Measurements from ENCODE around the gene HSD11B1L. TPM values are rescaled to one million over a fixed set of nuclear protein-coding genes. Genes with fewer than 3 reads are reported as not detected.
"Not testable (repeated sequence)": the region's sequence is repeated elsewhere in the genome, so short reads cannot be mapped to it uniquely, and the experiment has no call there.

HSD11B1L gene
- total RNA-seq, 2 donors from 2014 or later: 1.8 to 3.6 TPM

DNA sequence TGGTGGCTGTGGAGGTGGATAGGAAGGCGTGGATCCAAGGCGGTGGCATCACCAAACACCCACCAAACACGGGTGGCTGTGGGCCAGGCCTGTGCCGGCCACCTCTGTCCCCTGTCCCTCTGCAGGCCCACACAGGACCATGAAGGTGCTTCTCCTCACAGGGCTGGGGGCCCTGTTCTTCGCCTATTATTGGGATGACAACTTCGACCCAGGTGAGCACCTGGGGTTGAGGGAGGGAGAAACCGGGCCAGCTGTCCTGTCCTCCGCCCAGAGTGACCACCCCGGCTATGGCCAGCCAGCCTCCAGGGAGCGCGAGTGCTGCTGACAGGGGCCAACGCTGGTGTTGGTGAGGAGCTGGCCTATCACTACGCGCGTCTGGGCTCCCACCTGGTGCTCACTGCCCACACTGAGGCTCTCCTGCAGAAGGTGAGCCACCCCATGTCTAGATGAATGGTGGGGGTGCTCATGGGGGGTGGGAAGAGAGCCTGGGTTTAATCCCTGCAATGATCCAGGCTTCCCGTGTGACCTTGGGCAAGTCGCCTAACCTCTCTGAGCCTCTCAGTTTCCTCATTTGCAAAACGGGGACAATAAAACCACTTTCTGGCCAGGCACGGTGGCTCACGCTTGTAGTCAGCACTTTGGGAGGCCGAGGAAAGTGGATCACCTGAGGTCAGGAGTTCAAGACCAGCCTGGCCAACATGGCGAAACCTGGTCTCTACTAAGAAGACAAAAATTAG, 4.0 kb downstream of the HSD11B1L start:
- H3K4me1 Mint-ChIP-seq (ENCODE audit: low read depth in 2 of 2): peaks cover 21 to 30% of the 10 kb centered on the region in 2 donors
- H3K4me3 Mint-ChIP-seq: no peak overlapping the region
- ATAC-seq: no peak
- no peaks in the 10 kb centered on the region for H3K27me3 Mint-ChIP-seq
- no peaks in the 10 kb centered on the region for H3K36me3 Mint-ChIP-seq
- H3K27ac Mint-ChIP-seq: no peak overlapping the region
- no peaks in the 10 kb centered on the region for H3K9me3 Mint-ChIP-seq
- no peak for DNase-seq (ENCODE audit: low spot score)

DNA sequence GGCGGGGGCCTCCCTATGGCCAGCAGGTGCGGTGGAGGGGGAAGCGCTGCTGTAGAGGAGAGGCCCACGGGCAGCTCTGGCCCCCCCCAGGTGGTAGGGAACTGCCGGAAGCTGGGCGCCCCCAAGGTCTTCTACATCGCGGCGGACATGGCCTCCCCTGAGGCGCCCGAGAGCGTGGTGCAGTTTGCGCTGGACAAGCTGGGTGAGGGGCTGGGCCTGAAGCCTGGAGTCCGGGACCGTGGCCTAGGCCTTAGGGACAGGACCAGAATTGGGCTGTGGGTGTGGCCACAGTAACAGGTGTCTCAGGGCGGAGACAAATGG, 5.5 kb downstream of the HSD11B1L start:
- Mint-ChIP-seq H3K4me1 (ENCODE audit: low read depth in 2 of 2) (peaks cover 25 to 34% of the 10 kb centered on the region in 2 donors), H3K9me3 (no peaks in the 10 kb centered on the region), H3K27me3 (no peaks in the 10 kb centered on the region), H3K27ac (peak overlapping the region; percentile 12 to 75), H3K4me3 (peak overlapping the region; percentile 76), H3K36me3 (peaks cover 7% of the 10 kb centered on the region)
- DNase-seq (ENCODE audit: low spot score): no peak
- ATAC-seq: no peak

DNA sequence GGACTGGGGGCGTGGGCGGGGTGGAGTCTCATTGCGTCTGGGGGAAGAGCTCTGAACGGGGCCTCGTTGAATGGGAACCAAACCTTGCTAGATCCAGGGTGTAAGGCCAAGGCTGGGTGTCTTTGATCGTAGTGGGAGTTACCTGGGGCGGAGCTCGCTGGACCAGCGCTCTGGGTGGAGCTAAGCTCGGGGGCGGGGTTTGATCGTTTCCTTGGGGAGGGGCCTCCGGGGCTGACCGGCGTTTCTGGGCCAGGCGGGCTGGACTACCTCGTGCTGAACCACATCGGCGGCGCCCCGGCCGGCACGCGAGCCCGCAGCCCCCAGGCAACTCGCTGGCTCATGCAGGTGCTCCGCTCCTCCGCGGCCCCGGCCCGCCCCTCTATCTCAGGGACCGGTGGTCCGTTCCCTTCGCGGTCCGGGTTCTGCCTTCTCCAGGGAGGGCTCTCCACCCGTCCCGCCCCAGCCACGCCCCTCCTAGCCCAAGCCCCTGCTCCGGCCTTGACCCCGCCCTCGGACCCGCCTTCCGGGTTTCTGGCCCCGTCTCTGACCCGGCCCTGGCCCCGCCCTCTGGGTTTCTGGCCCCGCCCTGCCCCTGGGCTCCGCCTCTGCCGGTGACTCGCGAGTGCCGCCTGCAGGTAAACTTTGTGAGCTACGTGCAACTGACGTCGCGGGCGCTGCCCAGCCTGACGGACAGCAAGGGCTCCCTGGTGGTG, 6.0 kb downstream of the HSD11B1L start:
- Mint-ChIP-seq H3K4me1 (ENCODE audit: low read depth in 2 of 2) (peaks cover 20 to 29% of the 10 kb centered on the region in 2 donors), H3K36me3 (peaks cover 7% of the 10 kb centered on the region), H3K27me3 (no peaks in the 10 kb centered on the region), H3K27ac (peak overlapping the region; percentile 12 to 75), H3K4me3 (peak overlapping the region; percentile 76), H3K9me3 (no peaks in the 10 kb centered on the region)
- ATAC-seq (peak; percentile 88 to 92), DNase-seq (ENCODE audit: low spot score) (peak; percentile 99)

DNA sequence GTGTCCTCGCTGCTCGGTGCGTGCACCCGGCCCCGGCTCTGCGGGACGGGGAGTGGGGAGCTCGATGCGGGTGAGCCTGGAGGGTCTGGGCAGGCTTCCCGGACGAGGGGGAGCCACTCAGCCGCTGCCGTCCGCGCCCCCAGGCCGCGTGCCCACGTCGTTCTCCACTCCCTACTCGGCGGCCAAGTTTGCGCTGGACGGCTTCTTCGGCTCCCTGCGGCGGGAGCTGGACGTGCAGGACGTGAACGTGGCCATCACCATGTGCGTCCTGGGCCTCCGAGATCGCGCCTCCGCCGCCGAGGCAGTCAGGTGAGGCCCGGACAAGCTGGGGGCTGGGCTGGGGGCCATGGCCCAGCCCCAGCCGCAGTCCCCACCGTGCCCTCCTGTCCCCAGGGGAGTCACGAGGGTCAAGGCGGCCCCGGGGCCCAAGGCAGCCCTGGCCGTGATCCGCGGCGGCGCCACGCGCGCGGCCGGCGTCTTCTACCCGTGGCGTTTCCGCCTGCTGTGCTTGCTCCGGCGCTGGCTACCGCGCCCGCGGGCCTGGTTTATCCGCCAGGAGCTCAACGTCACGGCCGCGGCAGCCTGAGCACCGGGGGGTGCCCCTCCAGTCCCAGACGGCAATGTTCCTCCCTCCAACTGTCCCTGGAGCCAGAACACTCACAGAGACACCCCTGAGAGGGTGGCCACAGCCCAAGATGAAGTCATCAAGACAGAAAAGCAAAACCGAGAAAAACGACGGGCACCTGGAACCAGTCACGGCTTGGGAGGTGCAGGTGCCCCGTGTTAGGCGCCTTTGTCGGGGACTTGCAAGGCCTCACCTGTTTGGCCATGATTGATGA, 6.8 kb downstream of the HSD11B1L start:
- DNase-seq (ENCODE audit: low spot score) (no peak), ATAC-seq (no peak)
- H3K9me3 Mint-ChIP-seq: no peaks in the 10 kb centered on the region
- H3K4me3 Mint-ChIP-seq: peak overlapping the region; percentile 76
- H3K27ac Mint-ChIP-seq: peak overlapping the region in 1 of 2 donors; percentile 75
- peaks cover 7% of the 10 kb centered on the region for H3K36me3 Mint-ChIP-seq
- peaks cover 19 to 32% of the 10 kb centered on the region in 2 donors for H3K4me1 Mint-ChIP-seq (ENCODE audit: low read depth in 2 of 2)
- H3K27me3 Mint-ChIP-seq: no peaks in the 10 kb centered on the region

DNA sequence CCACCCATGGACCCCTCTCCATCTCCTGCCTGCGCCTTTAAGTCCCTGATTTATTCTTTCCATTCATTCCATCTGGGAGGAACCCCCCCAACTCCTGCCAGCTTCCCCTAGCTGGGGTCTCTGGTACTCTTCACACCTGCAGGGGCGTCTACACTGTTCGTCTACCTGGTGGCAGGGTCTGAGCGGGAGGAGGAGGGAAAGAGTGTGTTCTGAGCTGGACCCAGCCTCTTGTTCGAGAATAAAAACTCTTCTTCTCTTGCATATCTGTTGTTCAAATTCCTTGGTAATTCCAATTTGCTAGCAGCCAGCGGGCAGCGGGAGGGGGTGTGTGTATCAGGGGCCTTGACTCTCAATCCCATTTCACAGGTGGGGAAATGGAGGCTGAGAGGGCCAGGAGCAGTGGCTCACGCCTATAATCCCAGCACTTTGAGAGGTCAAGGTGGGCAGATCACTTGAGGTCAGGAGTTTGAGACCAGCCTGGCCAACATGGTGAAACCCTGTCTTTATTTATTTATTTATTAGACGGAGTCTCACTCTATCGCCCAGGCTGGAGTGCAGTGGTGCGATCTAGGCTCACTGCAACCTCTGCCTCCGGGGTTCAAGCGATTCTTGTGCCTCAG, 7.5 kb downstream of the HSD11B1L start:
- DNase-seq (ENCODE audit: low spot score); H3K27ac Mint-ChIP-seq; H3K36me3 Mint-ChIP-seq; H3K9me3 Mint-ChIP-seq; H3K27me3 Mint-ChIP-seq; ATAC-seq: not testable (repeated sequence)
- peaks cover 19 to 37% of the 10 kb centered on the region in 2 donors for H3K4me1 Mint-ChIP-seq (ENCODE audit: low read depth in 2 of 2)
- peak overlapping the region; percentile 58 for H3K4me3 Mint-ChIP-seq

DNA sequence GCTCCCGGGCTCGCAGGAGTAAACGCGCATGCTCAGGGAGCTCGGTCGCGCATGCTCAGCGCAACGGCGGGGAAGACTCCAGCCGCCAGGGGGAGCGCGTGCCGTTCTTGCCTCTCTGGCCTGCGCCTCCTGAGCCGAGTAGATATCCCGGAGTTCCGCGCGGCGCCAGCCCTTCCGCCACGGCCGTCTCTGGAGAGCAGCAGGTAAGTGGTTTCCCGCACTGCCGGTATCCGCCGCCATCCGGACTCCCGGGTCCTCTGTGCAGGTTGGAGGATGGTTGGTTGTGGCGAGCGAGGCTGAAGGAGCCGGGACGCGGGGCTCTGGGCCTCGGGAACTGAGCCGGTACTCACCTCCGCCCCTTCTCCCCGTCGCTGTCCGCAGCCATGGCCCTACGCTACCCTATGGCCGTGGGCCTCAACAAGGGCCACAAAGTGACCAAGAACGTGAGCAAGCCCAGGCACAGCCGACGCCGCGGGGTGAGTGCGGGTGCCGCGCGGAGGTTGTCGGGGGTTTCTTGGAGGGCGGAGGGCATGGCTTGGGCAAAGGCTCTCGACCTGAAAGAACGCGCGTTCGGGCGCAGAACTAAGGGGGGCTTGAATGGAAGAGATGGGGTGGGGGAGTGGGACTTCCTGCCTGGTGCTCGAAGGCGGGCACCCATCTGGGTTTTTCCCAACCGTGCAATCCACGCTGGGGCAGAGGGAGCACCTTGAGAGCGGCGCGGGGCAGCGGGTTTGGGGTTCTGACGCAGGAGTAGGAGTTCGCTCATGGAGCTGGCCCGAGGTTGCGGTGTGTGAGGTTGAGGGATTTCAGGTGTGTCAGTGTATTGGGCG, 9.5 kb downstream of the HSD11B1L start, which contains the start of gene RPL36:
TSS of gene RPL36 (plus strand) at position 171 of the 830 bp plus-strand sequence. CDS start at position 384, 213 bp downstream.
- ATAC-seq (peak; percentile 73 to 75), DNase-seq (ENCODE audit: low spot score) (peak; percentile 97)
- Mint-ChIP-seq H3K4me3 (peak within 1 kb of the TSS; percentile 98), H3K36me3 (peaks cover 7% of the 10 kb centered on the region), H3K27me3 (no peaks in the 10 kb centered on the region), H3K4me1 (ENCODE audit: low read depth in 2 of 2) (peaks cover 19 to 36% of the 10 kb centered on the region in 2 donors), H3K27ac (peak within 1 kb of the TSS; percentile 96 to 97), H3K9me3 (no peaks in the 10 kb centered on the region)

DNA sequence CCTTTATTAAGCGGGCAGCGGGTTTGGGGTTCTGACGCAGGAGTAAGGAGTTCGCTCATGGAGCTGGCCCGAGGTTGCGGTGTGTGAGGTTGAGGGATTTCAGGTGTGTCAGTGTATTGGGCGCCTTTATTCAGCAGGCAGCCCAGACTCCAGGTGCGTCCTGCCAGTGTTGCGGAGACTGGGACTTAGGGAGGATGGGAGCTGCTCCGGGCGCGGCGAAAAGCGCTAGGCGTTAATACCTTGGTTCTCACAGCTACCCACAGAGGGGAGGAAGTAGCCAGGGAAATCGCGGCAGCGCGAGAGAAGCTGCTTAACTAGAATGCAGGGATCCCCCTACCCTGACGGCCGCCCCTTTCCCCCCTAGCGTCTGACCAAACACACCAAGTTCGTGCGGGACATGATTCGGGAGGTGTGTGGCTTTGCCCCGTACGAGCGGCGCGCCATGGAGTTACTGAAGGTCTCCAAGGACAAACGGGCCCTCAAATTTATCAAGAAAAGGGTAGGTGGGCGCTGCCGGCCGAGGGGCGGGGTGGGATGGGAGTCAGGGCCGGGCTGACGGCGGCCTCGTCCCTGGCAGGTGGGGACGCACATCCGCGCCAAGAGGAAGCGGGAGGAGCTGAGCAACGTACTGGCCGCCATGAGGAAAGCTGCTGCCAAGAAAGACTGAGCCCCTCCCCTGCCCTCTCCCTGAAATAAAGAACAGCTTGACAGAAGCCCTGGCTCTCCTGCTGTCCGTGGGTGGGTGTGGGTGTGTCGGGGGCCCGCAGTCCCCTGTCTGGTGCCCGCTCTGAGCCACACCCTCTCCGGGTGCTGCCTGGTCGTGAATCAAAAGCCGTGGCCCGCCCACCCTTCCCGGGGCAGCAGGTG, 10.4 kb downstream of the HSD11B1L start:
- DNase-seq (ENCODE audit: low spot score) (no peak), ATAC-seq (no peak)
- H3K27me3 Mint-ChIP-seq: no peaks in the 10 kb centered on the region
- peak overlapping the region; percentile 98 for H3K4me3 Mint-ChIP-seq
- peak overlapping the region; percentile 96 to 97 for H3K27ac Mint-ChIP-seq
- H3K9me3 Mint-ChIP-seq: no peaks in the 10 kb centered on the region
- H3K4me1 Mint-ChIP-seq (ENCODE audit: low read depth in 2 of 2): peaks cover 14 to 36% of the 10 kb centered on the region in 2 donors
- H3K36me3 Mint-ChIP-seq: peaks cover 7% of the 10 kb centered on the region

DNA sequence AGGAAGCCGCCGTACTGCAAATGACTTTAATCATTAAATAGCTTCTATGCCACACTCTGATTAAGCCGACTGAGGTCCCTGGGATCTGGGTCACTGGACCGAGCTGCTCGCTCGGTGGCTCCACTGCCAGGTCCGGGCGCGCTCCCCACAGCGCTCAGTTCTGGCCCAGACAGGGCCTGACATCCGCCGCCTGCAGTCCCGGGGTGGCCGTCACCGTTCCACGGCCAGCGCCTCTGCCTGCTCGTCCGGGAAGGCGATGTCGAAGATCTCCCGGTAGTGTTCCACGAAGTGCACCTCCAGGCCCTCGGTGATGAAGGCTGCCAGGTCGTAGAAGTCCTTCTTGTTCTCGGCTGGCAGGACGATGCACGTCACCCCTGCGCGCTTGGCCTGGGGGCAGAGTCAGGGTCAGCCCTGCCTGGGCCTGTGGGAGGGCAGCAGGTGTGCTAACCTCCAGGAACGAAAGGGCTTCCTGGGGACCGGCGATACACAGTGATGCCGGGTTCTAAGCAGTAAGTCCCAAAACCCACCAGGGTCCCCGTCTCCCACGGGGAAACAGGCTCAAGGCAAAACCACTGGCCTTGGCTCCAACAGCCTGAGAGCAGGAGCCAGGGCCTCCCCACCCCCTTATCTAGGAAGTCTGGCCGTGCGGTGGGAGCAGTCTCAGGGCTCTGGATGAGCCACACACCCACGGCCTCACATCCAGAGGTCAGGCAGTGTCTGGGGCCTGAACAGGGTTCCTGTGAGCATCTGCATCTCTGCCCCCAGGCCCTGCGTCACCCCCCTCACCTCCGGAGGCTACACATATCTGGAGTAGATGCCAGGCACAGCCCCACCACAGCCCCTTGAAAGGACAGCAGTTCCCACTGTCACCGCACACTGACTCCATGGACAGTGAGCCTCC, 11.2 kb downstream of the HSD11B1L start:
- H3K27ac Mint-ChIP-seq: peak overlapping the region in 1 of 2 donors; percentile 44
- peaks cover 7% of the 10 kb centered on the region for H3K36me3 Mint-ChIP-seq
- no peak for DNase-seq (ENCODE audit: low spot score)
- peaks cover 14 to 34% of the 10 kb centered on the region in 2 donors for H3K4me1 Mint-ChIP-seq (ENCODE audit: low read depth in 2 of 2)
- no peaks in the 10 kb centered on the region for H3K9me3 Mint-ChIP-seq
- no peak for ATAC-seq
- no peaks in the 10 kb centered on the region for H3K27me3 Mint-ChIP-seq
- H3K4me3 Mint-ChIP-seq: peak overlapping the region; percentile 58

DNA sequence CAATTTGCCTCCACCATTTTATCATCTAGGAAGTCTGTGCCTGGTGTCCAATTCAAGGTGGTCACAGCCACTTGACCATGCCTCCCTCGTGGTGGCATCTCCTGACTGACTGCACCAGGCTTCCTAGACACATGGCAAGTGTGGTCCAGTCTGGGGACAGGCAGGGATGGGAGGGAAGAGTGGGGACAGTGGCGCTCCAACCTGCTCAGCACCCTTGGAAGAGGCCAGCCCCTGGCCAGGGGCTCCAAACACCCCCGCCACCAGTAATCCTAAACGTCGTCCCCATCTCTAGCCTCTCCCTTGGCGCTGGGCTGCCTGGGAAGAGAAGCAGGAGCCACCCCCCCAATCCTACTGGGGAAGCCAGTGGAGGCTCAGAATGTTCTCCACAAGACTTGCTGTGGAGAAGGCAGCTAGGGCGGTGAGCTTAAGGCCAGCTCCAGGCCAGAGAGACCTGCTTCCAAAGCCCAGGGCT, 11.9 kb downstream of the HSD11B1L start:
- Mint-ChIP-seq H3K4me3 (peak overlapping the region; percentile 58), H3K27ac (peak overlapping the region in 1 of 2 donors; percentile 44), H3K36me3 (peaks cover 7% of the 10 kb centered on the region), H3K27me3 (no peaks in the 10 kb centered on the region), H3K9me3 (no peaks in the 10 kb centered on the region), H3K4me1 (ENCODE audit: low read depth in 2 of 2) (peaks cover 14 to 36% of the 10 kb centered on the region in 2 donors)
- ATAC-seq (no peak), DNase-seq (ENCODE audit: low spot score) (no peak)

DNA sequence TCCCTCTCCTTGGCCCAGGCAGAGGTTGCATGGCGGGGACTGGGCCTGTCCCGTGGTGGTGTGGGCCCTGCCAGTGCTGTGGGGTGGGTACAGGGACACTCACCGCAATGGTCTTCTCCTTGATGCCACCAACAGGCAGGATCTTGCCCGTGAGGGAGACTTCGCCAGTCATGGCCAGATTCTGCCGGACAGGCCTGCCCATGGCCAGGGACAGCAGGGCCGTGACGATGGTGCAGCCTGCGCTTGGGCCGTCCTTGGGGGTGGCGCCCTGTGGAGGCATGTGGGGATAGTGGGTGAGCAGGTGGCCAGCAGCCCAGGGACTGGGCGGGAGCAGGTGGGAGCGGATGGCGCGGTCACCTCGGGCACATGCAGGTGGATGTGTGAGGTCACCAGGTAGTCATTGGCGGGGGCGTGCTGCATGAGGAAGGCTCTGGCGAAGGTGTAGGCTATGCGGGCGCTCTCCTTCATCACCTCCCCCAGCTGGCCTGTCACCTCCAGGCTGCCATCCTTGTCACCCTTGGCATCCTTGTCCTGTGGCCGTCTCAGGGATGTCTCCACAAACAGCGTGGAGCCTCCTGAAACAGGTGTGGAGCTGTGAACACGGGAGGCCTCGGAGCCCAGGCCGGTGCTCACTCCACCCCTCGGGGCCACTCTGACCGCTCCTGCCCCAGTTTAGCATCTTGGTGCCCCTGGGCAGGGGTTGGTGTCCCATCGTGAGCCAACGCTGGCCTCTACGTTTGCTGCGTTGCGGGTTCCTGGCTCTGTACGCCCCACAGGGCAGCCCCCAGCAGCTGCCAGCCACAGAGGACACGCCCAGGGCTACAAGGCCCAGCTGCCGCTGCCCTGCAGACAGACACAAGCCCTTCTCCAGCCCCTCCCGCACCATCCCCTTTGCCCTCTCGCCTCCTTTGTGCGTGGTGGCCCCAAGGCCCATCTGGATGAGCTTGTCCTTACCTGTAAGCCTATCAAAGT, 12.7 kb downstream of the HSD11B1L start:
- DNase-seq (ENCODE audit: low spot score) (no peak), ATAC-seq (no peak)
- Mint-ChIP-seq H3K27me3 (no peaks in the 10 kb centered on the region), H3K4me1 (ENCODE audit: low read depth in 2 of 2) (peaks cover 14 to 31% of the 10 kb centered on the region in 2 donors), H3K36me3 (peaks cover 7% of the 10 kb centered on the region), H3K9me3 (no peaks in the 10 kb centered on the region), H3K4me3 (peak overlapping the region; percentile 39), H3K27ac (peak overlapping the region in 1 of 2 donors; percentile 44)
